ENCODE results near the gene PRSS3. TPM values are rescaled to one million over a fixed set of nuclear protein-coding genes. Genes with fewer than 3 reads are reported as not detected.

PRSS3 gene
- total RNA-seq, 1 experiment from 2014 or later, result 66.3 TPM

DNA sequence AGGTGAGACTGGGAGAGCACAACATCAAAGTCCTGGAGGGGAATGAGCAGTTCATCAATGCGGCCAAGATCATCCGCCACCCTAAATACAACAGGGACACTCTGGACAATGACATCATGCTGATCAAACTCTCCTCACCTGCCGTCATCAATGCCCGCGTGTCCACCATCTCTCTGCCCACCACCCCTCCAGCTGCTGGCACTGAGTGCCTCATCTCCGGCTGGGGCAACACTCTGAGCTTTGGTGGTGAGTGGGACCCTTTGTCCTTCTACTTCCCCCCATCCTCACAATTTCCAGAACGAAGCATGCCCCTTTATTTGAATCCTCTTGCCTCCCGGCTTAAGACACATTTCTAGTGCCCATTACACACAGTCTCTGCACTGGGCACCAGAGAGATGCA lies 2.5 kb downstream of the PRSS3 start:
- H3K36me3 ChIP-seq (ENCODE audit: control insufficient read depth in 1 of 2, insufficient read depth in 2 of 2, low read length in 2 of 2), result peaks cover 0 to 6% of the 10 kb centered on the region in 2 experiments; a peak in 2 of 4 replicates
- no peaks in the 10 kb centered on the region for H3K9me2 ChIP-seq (ENCODE audit: insufficient read depth)
- H3K27me3 ChIP-seq (ENCODE audit: insufficient read depth, low read length), result no peaks in the 10 kb centered on the region
- H3K4me2 ChIP-seq (ENCODE audit: low read length), result no peak overlapping the region
- ATAC-seq, result no peak
- no peaks in the 10 kb centered on the region for H3K9me3 ChIP-seq (ENCODE audit: control insufficient read depth in 1 of 2, insufficient read depth in 1 of 2, low read depth in 1 of 2, low read length in 2 of 2)
- no peaks in the 10 kb centered on the region for H3K79me2 ChIP-seq (ENCODE audit: insufficient read depth, low read length)
- no peak for DNase-seq (ENCODE audit: low read depth, low spot score)
- intact Hi-C loops (cut with micrococcal nuclease), result no loop called here
- POLR2A ChIA-PET, result no interaction called here
- RAD21 ChIA-PET (ENCODE audit: low non-redundant PET in 1 of 2, low total read pairs in 2 of 2, uncharacterized antibody in 2 of 2, unreplicated experiment in 2 of 2), result no interaction called here
- H3K4me3 ChIP-seq (replicated peaks in 1 of 2; ENCODE audit: low read depth in 1 of 2, low read length in 2 of 2), result no peak overlapping the region
- no peak overlapping the region for H3K27ac ChIP-seq (ENCODE audit: low read depth, low read length)
- no peaks in the 10 kb centered on the region for H4K20me1 ChIP-seq (ENCODE audit: insufficient read depth)
- BruUV-seq (replicated peaks), result no TSS peak
- TF ChIP-seq ZNF274 (IDR thresholded peaks at IDR 0.05; ENCODE audit: low read depth, low read length) (no peak), EZH2 (IDR thresholded peaks at IDR 0.05) (no peak), POLR2AphosphoS5 (IDR thresholded peaks at IDR 0.05; ENCODE audit: low read depth, low read length) (no peak), ELF1 (IDR thresholded peaks at IDR 0.05; ENCODE audit: borderline replicate concordance, low read depth) (no peak), CBX3 (IDR thresholded peaks at IDR 0.05; ENCODE audit: low read depth) (no peak), YY1 (IDR thresholded peaks at IDR 0.05; ENCODE audit: extremely low read depth, insufficient replicate concordance, low read depth, low read length) (no peak), FOSL1 (IDR thresholded peaks at IDR 0.05; ENCODE audit: low read depth) (no peak), RAD21 (IDR thresholded peaks at IDR 0.05; ENCODE audit: low read depth) (no peak), SP1 (IDR thresholded peaks at IDR 0.05; ENCODE audit: low read depth) (no peak), EZH2phosphoT487 (IDR thresholded peaks at IDR 0.05; ENCODE audit: borderline replicate concordance) (no peak)
- TF ChIP-seq, protein P1, sequence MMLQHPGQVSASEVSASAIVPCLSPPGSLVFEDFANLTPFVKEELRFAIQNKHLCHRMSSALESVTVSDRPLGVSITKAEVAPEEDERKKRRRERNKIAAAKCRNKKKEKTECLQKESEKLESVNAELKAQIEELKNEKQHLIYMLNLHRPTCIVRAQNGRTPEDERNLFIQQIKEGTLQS (IDR thresholded peaks at IDR 0.05), result no peak
- TF ChIP-seq, protein P2, sequence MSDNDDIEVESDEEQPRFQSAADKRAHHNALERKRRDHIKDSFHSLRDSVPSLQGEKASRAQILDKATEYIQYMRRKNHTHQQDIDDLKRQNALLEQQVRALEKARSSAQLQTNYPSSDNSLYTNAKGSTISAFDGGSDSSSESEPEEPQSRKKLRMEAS (IDR thresholded peaks at IDR 0.05), result no peak
- no peaks in the 10 kb centered on the region for H3K4me1 ChIP-seq (ENCODE audit: control insufficient read depth in 1 of 2, insufficient read depth in 2 of 2, low read length in 2 of 2)
- H3K9ac ChIP-seq (ENCODE audit: low read length), result no peak overlapping the region
- CTCF ChIA-PET, result no interaction called here
- H2AFZ ChIP-seq (ENCODE audit: low read depth, low read length, poor library complexity, severe bottlenecking), result no peak overlapping the region

DNA sequence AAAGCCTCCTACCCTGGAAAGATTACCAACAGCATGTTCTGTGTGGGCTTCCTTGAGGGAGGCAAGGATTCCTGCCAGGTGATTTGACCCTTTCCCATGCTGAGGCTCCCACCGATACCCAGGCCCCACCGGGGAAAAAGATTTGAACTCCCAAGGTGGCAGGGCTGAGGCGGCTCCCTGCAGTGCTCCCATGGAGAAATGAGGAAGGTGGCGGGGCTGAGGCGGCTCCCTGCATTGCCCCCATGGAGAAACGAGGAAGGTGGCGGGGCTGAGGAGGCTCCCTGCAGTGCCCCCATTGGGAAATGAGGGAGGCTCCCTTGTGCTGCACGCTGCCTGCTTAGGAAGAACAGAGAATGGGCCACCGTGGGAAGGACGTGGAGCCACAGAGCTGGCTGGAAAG lies 3.2 kb downstream of the PRSS3 start:
- DNase-seq (ENCODE audit: low read depth, low spot score), result no peak

More for the DNA sequence above, 3.2 kb downstream of the PRSS3 start:
- TF ChIP-seq CBX3 (IDR thresholded peaks at IDR 0.05; ENCODE audit: low read depth) (no peak), FOSL1 (IDR thresholded peaks at IDR 0.05; ENCODE audit: low read depth) (no peak), EZH2phosphoT487 (IDR thresholded peaks at IDR 0.05; ENCODE audit: borderline replicate concordance) (no peak), SIN3A (IDR thresholded peaks at IDR 0.05; ENCODE audit: low read depth) (no peak), YY1 (IDR thresholded peaks at IDR 0.05; ENCODE audit: extremely low read depth, insufficient replicate concordance, low read depth, low read length) (no peak), CEBPB (IDR thresholded peaks at IDR 0.05; ENCODE audit: low read depth) (no peak), EZH2 (IDR thresholded peaks at IDR 0.05) (no peak), ZFX (IDR thresholded peaks at IDR 0.05) (no peak), POLR2AphosphoS5 (IDR thresholded peaks at IDR 0.05; ENCODE audit: low read depth, low read length) (no peak), JUND (IDR thresholded peaks at IDR 0.05) (no peak), RAD21 (IDR thresholded peaks at IDR 0.05; ENCODE audit: low read depth) (no peak), SRF (IDR thresholded peaks at IDR 0.05; ENCODE audit: low read depth) (no peak)
- TF ChIP-seq, protein P1 (IDR thresholded peaks at IDR 0.05), result no peak
- TF ChIP-seq, protein P2 (IDR thresholded peaks at IDR 0.05), result no peak
- ChIA-PET RAD21 (ENCODE audit: low non-redundant PET in 1 of 2, low total read pairs in 2 of 2, uncharacterized antibody in 2 of 2, unreplicated experiment in 2 of 2) (no interaction called here), CTCF (no interaction called here), POLR2A (no interaction called here)
- no peaks in the 10 kb centered on the region for H4K20me1 ChIP-seq (ENCODE audit: insufficient read depth)
- no peak overlapping the region for H3K4me2 ChIP-seq (ENCODE audit: low read length)
- H3K27me3 ChIP-seq (ENCODE audit: insufficient read depth, low read length), result no peaks in the 10 kb centered on the region
- intact Hi-C loops (cut with micrococcal nuclease), result no loop called here
- peaks cover 0 to 6% of the 10 kb centered on the region in 2 experiments; a peak in 2 of 4 replicates for H3K36me3 ChIP-seq (ENCODE audit: control insufficient read depth in 1 of 2, insufficient read depth in 2 of 2, low read length in 2 of 2)
- no peak for ATAC-seq
- H3K79me2 ChIP-seq (ENCODE audit: insufficient read depth, low read length), result no peaks in the 10 kb centered on the region
- no peaks in the 10 kb centered on the region for H3K4me1 ChIP-seq (ENCODE audit: control insufficient read depth in 1 of 2, insufficient read depth in 2 of 2, low read length in 2 of 2)
- no peak overlapping the region for H3K9ac ChIP-seq (ENCODE audit: low read length)
- no peak overlapping the region for H2AFZ ChIP-seq (ENCODE audit: low read depth, low read length, poor library complexity, severe bottlenecking)
- no TSS peak for BruUV-seq (replicated peaks)
- no peak overlapping the region for H3K4me3 ChIP-seq (replicated peaks in 1 of 2; ENCODE audit: low read depth in 1 of 2, low read length in 2 of 2)
- H3K9me3 ChIP-seq (ENCODE audit: control insufficient read depth in 1 of 2, insufficient read depth in 1 of 2, low read depth in 1 of 2, low read length in 2 of 2), result no peaks in the 10 kb centered on the region
- H3K9me2 ChIP-seq (ENCODE audit: insufficient read depth), result no peaks in the 10 kb centered on the region
- no peak overlapping the region for H3K27ac ChIP-seq (ENCODE audit: low read depth, low read length)
